ENCODE data around the gene FMNL3. TPM values are rescaled to one million over a fixed set of nuclear protein-coding genes. Genes with fewer than 3 reads are reported as not detected.

FMNL3 gene
- total RNA-seq, 2 donors from 2014 or later = 17.0 to 19.7 TPM

DNA sequence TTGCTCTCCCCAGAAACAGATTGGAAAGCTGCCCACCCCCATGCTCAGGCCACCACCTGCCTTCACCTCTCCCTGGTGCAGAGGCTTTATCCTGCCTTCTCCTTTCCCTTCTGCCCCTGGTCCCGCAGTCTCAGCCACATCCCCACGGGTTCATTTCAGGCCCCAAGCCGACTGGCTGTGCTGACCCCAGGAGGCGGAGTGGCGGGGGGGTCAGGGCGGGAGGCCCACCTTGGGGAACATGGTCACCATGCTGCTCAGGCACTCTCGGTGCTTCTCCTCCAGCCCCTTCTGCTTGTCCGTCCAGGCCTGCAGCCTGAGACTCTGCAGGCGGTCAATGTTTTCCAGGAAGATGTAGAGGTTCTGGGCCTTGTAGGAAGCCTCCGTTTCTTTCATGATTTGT lies 108.7 kb downstream of the FMNL3 start:
- Mint-ChIP-seq H3K36me3 (ENCODE audit: low read depth) (no peaks in the 10 kb centered on the region), H3K4me3 (no peak overlapping the region), H3K27ac (no peak overlapping the region)

DNA sequence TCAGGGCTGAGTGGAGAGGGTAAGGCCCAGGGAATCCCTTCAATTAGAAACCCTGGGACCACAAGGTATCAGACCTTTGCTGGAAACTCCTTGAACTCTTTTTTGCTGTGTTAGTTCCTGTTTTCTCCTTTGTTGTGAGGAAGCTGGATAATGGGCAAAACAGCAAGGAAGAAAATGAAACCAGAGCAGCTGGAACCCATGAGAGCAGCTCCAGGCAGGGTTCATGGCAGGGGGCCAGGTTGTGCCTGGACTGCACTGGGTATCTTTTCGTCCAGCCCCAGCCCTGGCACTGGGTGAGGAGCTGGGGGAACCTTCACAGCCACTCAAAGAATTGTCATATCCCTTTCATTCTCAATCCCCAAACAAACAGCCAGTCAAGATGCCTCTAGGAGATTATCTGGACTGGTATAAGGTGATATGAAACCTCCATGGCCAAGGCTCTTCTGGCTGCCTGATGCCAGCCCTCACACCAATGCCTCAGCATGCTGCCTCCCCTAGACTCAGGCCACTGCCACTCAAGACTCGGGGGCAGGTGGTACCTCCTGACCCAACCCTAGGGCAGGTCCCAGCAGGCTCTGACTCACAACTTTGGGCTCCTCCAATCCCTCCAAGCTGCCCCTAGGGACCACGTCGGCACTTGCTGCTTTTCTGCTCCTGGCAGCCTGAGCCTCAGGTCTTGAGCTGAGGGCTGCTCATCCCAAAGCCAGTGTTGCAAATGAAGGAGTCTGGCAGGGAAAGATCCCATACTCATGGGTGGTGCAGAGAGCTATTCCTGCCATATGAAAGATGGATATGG lies 118.3 kb downstream of the FMNL3 start:
- H3K9me3 ChIP-seq (ENCODE audit: control insufficient read depth, low read length, poor library complexity, severe bottlenecking) = no peaks in the 10 kb centered on the region
- DNase-seq = no peak
- H3K36me3 Mint-ChIP-seq (ENCODE audit: low read depth) = no peaks in the 10 kb centered on the region
- H3K27ac Mint-ChIP-seq = no peak overlapping the region
- no peaks in the 10 kb centered on the region for H3K27me3 Mint-ChIP-seq
- no peak overlapping the region for H3K4me3 Mint-ChIP-seq
- no peaks in the 10 kb centered on the region for H3K4me1 Mint-ChIP-seq
- ATAC-seq = no peak

More for the DNA sequence above, 108.7 kb downstream of the FMNL3 start:
- no peak for DNase-seq
- Mint-ChIP-seq H3K27me3 (no peaks in the 10 kb centered on the region), H3K4me1 (peaks cover 4% of the 10 kb centered on the region)
- no peaks in the 10 kb centered on the region for H3K9me3 ChIP-seq (ENCODE audit: control insufficient read depth, low read length, poor library complexity, severe bottlenecking)
- ATAC-seq = no peak

DNA sequence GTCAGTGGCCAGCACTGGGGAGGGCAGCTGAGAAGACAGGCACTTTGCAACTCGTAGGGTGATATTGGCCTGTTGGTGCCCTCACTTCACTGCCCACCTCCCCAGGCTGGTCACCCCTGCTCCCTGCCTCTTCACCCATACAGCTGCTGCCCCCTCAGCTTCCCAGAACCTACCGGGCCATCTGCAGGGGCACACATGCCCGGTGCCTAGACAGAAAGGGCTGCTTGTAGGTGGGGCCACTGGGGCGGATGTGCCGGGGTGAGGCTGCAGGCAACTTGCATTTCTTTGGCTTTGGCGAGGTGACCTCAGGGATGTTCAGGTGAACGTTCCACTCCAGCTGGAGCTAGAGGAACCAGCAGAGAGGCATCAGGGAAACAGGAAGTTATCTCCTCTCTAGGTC lies 118.9 kb downstream of the FMNL3 start:
- Mint-ChIP-seq H3K27ac (no peak overlapping the region), H3K4me3 (no peak overlapping the region), H3K4me1 (no peaks in the 10 kb centered on the region), H3K27me3 (no peaks in the 10 kb centered on the region), H3K36me3 (ENCODE audit: low read depth) (no peaks in the 10 kb centered on the region)
- DNase-seq = no peak
- ATAC-seq = no peak
- no peaks in the 10 kb centered on the region for H3K9me3 ChIP-seq (ENCODE audit: control insufficient read depth, low read length, poor library complexity, severe bottlenecking)

DNA sequence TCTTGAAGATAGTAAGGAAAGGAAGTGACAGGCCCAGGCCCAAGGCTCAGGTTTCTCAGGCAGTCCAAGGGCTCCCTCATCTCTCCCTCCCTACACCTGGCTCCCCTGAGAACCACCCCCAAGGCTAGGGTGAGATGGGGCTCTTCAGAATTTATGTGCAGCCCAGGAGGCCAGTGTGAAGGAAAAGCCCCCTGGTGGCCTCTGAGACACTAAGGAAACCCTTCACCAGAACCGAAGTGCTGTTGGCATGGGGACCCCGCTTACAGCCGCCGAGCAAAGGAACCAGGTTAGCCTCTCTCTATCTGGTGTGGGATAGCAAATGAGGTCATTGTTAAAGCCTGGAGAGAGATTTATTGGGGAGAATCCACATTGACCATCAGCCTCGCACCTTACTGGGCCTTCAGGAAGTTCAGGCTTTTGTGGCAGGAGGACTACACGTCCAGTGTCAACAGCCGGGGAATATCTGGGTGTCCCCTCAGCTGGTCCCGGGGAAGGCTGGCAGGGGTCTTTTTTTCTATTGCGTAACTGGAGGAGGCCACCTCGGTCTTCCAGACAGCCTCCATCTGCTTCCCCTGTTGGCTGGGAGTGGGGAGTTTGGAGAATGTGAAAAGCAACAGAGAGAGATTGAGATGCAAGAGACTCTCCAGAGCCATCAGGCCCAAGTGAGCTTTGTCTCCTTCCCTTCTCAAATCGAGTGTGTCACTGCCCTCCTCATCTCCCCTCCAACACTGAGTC lies 119.9 kb downstream of the FMNL3 start:
- H3K4me3 Mint-ChIP-seq = no peak overlapping the region
- H3K27ac Mint-ChIP-seq = no peak overlapping the region
- DNase-seq (no peak), ATAC-seq (no peak)
- H3K4me1 Mint-ChIP-seq = peaks cover 3% of the 10 kb centered on the region
- H3K9me3 ChIP-seq (ENCODE audit: control insufficient read depth, low read length, poor library complexity, severe bottlenecking) = no peaks in the 10 kb centered on the region
- H3K36me3 Mint-ChIP-seq (ENCODE audit: low read depth) = peaks cover 2% of the 10 kb centered on the region
- no peaks in the 10 kb centered on the region for H3K27me3 Mint-ChIP-seq

Other genes starting within 250 kb of the FMNL3 start
- gene KCNH3, start 168.4 kb downstream of the FMNL3 start, total RNA-seq = 1 to 10 TPM; 2.7 to 3.1 TPM
- gene MCRS1, start 139.3 kb downstream of the FMNL3 start, total RNA-seq = 10 to 100 TPM; 78.0 to 92.2 TPM
- gene FAM186B, start 101.8 kb downstream of the FMNL3 start, total RNA-seq = under 1 TPM; 0.37 to 0.39 TPM
- gene PRPF40B, start 83.8 kb downstream of the FMNL3 start, total RNA-seq = 1 to 10 TPM; 5.6 to 7.1 TPM
- gene TMBIM6, start 34.2 kb upstream of the FMNL3 start, total RNA-seq = 100 to 1,000 TPM; 325 to 376 TPM
- gene NCKAP5L, start 121.0 kb upstream of the FMNL3 start, total RNA-seq = 1 to 10 TPM; 8.7 to 9.3 TPM
- gene BCDIN3D, start 135.7 kb upstream of the FMNL3 start, total RNA-seq = 1 to 10 TPM; 3.6 to 4.9 TPM
- under 1 TPM; 0.05 to 0.68 TPM for gene FAIM2, start 196.5 kb upstream of the FMNL3 start, total RNA-seq
- gene AQP2, start 243.3 kb upstream of the FMNL3 start, total RNA-seq = not detected